HFF-Myc (cell line): ENCODE measurements around the gene STXBP3.

ENCODE experiments used
- DNase-seq: peaks from one replicate; pipeline ENCODE4 v3.0.0-alpha.2; 2011; ENCODE audit warnings: low read depth; ENCODE audit errors: extremely low read depth
- H3K4me3 ChIP-seq: replicated peaks from 2 replicates; pipeline ENCODE4 v1.5.1; 2011; ENCODE audit warnings: low read depth, mild to moderate bottlenecking, control low read depth, low read length
- TF ChIP-seq, protein P1 (sequence below): IDR thresholded peaks from 2 replicates; pipeline ENCODE4 v1.5.1; 2012; ENCODE audit warnings: mild to moderate bottlenecking, low read depth, low read length, control low read depth; ENCODE audit errors: missing control alignments

The STXBP3 gene

DNA sequence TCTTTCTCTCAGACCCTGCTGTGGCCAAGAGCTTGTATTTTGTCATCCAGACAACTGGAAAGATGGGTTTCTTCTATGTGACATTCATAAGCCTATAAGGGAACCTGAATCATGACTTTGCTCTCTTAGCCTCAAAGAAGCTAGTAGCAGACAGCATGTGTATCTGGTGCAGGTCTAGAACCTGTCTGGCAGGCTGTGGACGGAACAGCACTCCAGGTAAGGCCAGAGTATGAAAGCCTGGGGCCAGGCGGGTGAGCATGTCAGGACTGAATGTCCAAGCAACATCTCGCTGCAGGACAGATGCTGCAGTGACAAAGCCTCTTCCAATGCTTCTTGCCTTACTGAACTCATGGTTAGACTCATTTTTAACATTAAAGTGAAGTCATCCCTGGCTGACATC is 77.6 kb downstream of the STXBP3 start:
- no peak overlapping the region for H3K4me3 ChIP-seq
- no peak for DNase-seq
- TF ChIP-seq, protein P1, sequence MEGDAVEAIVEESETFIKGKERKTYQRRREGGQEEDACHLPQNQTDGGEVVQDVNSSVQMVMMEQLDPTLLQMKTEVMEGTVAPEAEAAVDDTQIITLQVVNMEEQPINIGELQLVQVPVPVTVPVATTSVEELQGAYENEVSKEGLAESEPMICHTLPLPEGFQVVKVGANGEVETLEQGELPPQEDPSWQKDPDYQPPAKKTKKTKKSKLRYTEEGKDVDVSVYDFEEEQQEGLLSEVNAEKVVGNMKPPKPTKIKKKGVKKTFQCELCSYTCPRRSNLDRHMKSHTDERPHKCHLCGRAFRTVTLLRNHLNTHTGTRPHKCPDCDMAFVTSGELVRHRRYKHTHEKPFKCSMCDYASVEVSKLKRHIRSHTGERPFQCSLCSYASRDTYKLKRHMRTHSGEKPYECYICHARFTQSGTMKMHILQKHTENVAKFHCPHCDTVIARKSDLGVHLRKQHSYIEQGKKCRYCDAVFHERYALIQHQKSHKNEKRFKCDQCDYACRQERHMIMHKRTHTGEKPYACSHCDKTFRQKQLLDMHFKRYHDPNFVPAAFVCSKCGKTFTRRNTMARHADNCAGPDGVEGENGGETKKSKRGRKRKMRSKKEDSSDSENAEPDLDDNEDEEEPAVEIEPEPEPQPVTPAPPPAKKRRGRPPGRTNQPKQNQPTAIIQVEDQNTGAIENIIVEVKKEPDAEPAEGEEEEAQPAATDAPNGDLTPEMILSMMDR: no peak

DNA sequence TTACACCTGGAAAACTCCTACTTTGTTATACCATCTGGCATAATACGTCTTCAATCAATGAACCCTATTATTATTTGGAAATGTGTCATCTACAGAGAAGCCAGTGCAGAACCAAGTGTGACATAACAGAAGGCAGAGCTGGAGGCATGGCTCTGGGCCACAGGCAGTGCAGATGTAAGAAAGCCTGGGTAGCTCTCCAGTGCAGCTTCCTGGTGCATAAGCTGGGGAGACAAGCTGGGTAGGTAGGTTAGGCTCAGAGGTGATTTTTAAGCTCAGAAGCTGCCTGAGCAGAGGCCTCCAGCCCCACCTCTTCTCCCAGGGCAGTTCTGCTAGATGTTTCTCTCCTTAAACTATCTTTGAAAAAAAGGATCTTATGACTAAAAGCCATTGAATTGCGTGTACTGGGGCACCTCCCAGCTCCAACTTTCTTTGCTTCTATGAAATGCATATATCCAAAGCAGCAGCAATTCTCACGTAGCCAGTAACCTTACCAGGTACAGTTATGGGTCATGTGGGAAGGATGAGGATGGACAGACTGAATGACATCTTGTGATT is 79.7 kb downstream of the STXBP3 start:
- DNase-seq: no peak
- H3K4me3 ChIP-seq: no peak overlapping the region
- TF ChIP-seq, protein P1: no peak

DNA sequence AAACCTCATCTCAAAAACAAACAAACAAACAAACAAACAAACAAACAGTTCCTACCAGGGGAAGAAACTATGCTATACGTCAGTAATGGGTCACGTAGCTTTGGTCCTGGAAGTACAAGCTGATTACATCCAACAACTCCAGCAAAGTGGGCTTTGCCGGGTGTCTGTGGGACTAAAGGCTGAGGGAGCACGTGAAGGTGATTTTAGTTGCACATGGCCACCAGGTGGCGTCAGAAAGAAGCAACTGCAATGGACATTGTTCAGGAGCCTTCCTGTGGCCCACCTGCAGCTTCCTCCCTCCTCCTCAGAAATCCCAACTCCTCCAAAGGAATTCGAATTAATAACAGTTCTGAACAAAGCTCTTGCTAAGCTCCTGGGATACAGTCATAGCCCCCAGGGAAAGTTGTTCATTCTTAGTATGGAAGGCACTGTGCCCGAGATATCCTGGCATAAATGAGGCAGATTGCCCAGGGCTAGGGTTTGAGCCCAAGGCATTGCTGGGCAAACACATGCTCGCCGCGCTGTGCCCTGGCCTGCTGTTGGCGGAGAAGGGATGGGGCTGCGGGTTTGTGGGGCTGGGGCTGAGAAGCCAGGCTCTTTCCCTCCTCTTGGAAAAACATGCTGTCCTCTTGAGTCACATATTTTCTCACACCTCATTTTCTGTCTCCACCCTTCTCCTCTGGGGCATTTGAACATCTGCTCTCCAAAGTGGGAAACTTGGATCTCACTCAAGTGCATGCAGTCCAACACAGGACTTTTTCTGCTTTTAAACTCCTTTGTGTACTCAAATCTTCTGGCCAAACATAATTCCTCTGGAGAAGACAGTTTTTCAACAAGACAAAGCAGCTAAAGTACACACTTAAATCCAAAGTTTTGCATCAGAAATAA is 81.8 kb downstream of the STXBP3 start:
- TF ChIP-seq, protein P1: peak; percentile 76
- DNase-seq: peak; percentile 96
- peak overlapping the region; percentile 14; the same call in 1 of the 2 replicates for H3K4me3 ChIP-seq

DNA sequence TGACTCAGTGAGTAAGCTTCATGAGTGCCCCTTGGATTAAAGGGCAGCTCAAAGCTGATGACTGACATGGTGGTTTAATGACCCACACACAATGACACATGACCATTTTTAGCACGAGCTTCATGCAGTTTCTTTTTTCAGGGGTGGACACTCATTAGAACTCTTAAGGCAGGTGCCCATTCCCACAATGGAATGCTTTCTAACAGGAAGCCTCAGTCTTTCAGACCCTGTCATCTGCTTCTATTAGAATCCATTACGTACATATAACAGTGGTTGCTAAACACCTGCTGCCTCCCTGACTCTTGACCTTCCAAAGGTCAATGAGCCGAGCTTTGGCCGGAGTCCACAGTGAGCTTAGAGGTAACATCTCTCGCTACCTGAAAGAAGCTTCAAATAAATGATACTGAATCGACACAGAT is 83.0 kb downstream of the STXBP3 start:
- TF ChIP-seq, protein P1: no peak
- peak overlapping the region; percentile 34 for H3K4me3 ChIP-seq
- DNase-seq: peak; percentile 55

DNA sequence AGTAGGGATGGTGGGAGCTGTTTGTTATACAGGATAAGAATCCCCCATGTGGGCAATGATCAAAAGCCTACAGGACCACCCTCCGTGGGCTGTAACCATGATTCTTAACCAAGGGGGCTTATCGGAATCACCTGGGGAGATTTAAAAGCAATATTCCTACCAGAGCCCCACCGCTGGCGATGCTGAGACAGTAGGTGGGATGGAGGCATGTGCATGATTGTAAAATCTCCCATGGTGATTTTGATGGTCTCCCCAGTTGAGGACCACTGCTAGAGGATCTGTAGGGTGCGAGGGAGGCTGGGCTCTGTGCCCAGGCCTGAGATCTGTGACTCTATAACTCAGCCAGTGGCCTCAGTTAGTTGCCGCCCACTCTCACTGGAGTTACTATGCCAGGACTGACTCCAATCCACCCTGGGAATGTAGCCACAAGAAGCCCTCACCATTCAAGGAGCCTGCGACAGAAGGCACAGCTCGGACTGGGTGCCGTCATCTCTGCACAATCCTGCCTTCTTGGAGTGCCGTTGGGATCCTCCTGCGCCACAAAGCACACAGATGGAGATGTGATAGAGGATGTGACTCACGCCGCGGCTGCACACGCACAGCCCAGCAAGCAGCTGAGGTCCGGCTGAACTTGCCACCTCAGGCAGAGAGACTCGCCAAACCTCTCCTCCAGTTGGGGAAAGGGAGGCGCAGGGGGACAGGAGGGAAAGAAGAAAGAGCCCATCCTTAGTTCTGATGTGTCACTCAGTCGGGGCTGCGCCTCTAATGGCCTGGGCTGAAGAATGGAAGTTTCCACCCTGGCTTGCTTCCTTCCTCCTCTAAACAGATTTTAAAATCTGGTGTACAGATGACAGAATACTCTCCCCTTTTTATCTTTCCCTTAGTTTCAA is 83.9 kb downstream of the STXBP3 start:
- peak overlapping the region; percentile 34 for H3K4me3 ChIP-seq

DNA sequence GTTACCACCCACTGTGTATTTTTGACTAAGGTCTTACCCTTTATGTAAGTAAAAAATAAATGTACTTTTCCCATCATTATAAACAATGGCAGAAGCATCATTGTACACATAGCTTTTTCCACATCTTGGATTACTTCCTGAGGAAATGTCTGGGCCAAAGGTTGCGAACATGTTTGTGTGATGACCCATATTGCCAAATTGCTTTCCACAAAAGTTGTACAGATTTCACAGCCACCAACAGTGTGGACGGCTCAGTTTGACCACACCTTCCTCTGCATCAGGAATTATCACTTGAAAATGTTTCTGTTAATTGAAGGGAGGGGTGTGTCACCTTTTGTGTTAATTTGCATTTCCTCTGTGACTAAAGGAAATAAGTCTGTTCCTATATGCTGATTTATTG is 84.8 kb downstream of the STXBP3 start:
- no peak overlapping the region for H3K4me3 ChIP-seq
- TF ChIP-seq, protein P1: no peak
- peak; percentile 80 for DNase-seq

More for the DNA sequence above, 83.9 kb downstream of the STXBP3 start:
- DNase-seq: peak; percentile 96
- TF ChIP-seq, protein P1: no peak
